IPS-18c (cell line): ENCODE measurements around the gene WARS2.

Experiments used
- H3K4me3 ChIP-seq: 2 replicates; pipeline ENCODE4 v1.7.0; 2013; ENCODE audit warnings: low read depth, mild to moderate bottlenecking, low read length, moderate library complexity; ENCODE audit not compliant: insufficient read depth
- H3K9me3 ChIP-seq: one replicate; pipeline ENCODE4 v1.6.1; 2013; ENCODE audit warnings: mild to moderate bottlenecking, low read length, moderate library complexity; ENCODE audit not compliant: control insufficient read depth, insufficient read depth

WARS2 gene

GRCh38 chr1:118999348-119000071 is 140.9 kb downstream of the WARS2 start:
- no peaks in the 10 kb centered on the region for H3K9me3 ChIP-seq
- peak overlapping the region; percentile 20; the same call in 1 of the 2 replicates for H3K4me3 ChIP-seq

- Histone ChIP-seq H3K4me3 (no peak overlapping the region), H3K9me3 (no peaks in the 10 kb centered on the region)
Observed at GRCh38 chr1:118998171-118998570, 142.3 kb downstream of the WARS2 start.

- H3K9me3 ChIP-seq, result no peaks in the 10 kb centered on the region
- H3K4me3 ChIP-seq, result no peak overlapping the region
Observed at GRCh38 chr1:118997225-118997624, 143.2 kb downstream of the WARS2 start.

GRCh38 chr1:118995312-118996016 is 145.0 kb downstream of the WARS2 start:
- Histone ChIP-seq H3K4me3 (no peak overlapping the region), H3K9me3 (no peaks in the 10 kb centered on the region)

- Histone ChIP-seq H3K9me3 (no peaks in the 10 kb centered on the region), H3K4me3 (no peak overlapping the region)
Observed at GRCh38 chr1:118993700-118994026, 146.8 kb downstream of the WARS2 start.

GRCh38 chr1:118992868-118993699 is 147.4 kb downstream of the WARS2 start:
- no peak overlapping the region; the same call in 1 of the 2 replicates for H3K4me3 ChIP-seq
- no peaks in the 10 kb centered on the region for H3K9me3 ChIP-seq

- H3K9me3 ChIP-seq, result no peaks in the 10 kb centered on the region
- no peak overlapping the region; the same call in 1 of the 2 replicates for H3K4me3 ChIP-seq
Observed at GRCh38 chr1:118992237-118992825, 148.1 kb downstream of the WARS2 start.

- no peaks in the 10 kb centered on the region for H3K9me3 ChIP-seq
- H3K4me3 ChIP-seq, result no peak overlapping the region
Observed at GRCh38 chr1:118991448-118991847, 149.0 kb downstream of the WARS2 start.

GRCh38 chr1:118990513-118991152 is 149.8 kb downstream of the WARS2 start:
- Histone ChIP-seq H3K4me3 (no peak overlapping the region), H3K9me3 (no peaks in the 10 kb centered on the region)

- Histone ChIP-seq H3K9me3 (no peaks in the 10 kb centered on the region), H3K4me3 (peak overlapping the region; percentile 53; the same call in 1 of the 2 replicates)
Observed at GRCh38 chr1:118989878-118990378, 150.5 kb downstream of the WARS2 start.

GRCh38 chr1:118989006-118989815 is 151.2 kb downstream of the WARS2 start:
- peak overlapping the region; percentile 53 for H3K4me3 ChIP-seq

GRCh38 chr1:118988186-118989005 is 152.1 kb downstream of the WARS2 start, which contains the start of gene TBX15:
TBX15 (minus strand) TSS chr1:118988343; CDS start chr1:118987795, 548 bp downstream.
- H3K9me3 ChIP-seq, result peaks cover 3% of the 10 kb centered on the region
- peak within 1 kb of the TSS; percentile 53 for H3K4me3 ChIP-seq

More at GRCh38 chr1:118989006-118989815, 151.2 kb downstream of the WARS2 start:
- H3K9me3 ChIP-seq, result no peaks in the 10 kb centered on the region

GRCh38 chr1:118987468-118988185 is 152.8 kb downstream of the WARS2 start:
- Histone ChIP-seq H3K9me3 (peaks cover 3% of the 10 kb centered on the region), H3K4me3 (peak overlapping the region; percentile 53)

GRCh38 chr1:118986555-118987467 is 153.6 kb downstream of the WARS2 start:
- peak overlapping the region; percentile 53 for H3K4me3 ChIP-seq
- peaks cover 3% of the 10 kb centered on the region for H3K9me3 ChIP-seq
